ENCODE results near the gene CIBAR2.
"Not testable (repeated sequence)": the region's sequence is repeated elsewhere in the genome, so short reads cannot be mapped to it uniquely, and the experiment has no call there.

DNA sequence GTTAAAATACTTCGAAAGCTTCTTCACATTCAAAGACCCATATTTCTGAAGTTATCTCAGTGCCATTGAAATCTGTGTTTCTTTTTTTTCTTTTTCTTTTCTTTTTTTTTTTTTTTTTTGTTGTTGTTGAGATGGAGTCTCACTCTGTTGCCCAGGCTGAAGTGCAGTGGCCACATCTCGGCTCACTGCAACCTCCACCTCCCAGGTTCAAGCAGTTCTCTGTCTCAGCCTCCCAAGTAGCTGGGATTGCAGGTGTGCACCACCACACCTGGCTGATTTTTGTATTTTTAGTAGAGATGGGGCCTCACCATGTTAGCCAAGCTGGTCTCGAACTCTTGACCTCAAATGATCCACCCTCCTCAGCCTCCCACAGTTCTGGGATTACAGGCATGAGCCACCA, 58.0 kb downstream of the CIBAR2 start:
- TF ChIP-seq, protein P1, sequence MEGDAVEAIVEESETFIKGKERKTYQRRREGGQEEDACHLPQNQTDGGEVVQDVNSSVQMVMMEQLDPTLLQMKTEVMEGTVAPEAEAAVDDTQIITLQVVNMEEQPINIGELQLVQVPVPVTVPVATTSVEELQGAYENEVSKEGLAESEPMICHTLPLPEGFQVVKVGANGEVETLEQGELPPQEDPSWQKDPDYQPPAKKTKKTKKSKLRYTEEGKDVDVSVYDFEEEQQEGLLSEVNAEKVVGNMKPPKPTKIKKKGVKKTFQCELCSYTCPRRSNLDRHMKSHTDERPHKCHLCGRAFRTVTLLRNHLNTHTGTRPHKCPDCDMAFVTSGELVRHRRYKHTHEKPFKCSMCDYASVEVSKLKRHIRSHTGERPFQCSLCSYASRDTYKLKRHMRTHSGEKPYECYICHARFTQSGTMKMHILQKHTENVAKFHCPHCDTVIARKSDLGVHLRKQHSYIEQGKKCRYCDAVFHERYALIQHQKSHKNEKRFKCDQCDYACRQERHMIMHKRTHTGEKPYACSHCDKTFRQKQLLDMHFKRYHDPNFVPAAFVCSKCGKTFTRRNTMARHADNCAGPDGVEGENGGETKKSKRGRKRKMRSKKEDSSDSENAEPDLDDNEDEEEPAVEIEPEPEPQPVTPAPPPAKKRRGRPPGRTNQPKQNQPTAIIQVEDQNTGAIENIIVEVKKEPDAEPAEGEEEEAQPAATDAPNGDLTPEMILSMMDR (IDR thresholded peaks at IDR 0.05): not testable (repeated sequence)
- not testable (repeated sequence) for TF ChIP-seq POLR2A (IDR thresholded peaks at IDR 0.05)
